ENCODE results near the gene POF1B.
"Not testable (repeated sequence)": the region's sequence is repeated elsewhere in the genome, so short reads cannot be mapped to it uniquely, and the experiment has no call there.

Gene POF1B

GRCh38 chrX:85303544-85303943 lies 75.9 kb downstream of the POF1B start:
- Mint-ChIP-seq H3K9me3 (no peaks in the 10 kb centered on the region), H3K4me1 (no peaks in the 10 kb centered on the region), H3K36me3 (no peaks in the 10 kb centered on the region), H3K27ac (no peak overlapping the region), H3K4me3 (no peak overlapping the region), H3K27me3 (no peaks in the 10 kb centered on the region)

GRCh38 chrX:85288992-85289723 lies 90.3 kb downstream of the POF1B start:
- Mint-ChIP-seq H3K36me3 (no peaks in the 10 kb centered on the region), H3K27ac (no peak overlapping the region), H3K9me3 (peaks cover 5% of the 10 kb centered on the region), H3K4me3 (no peak overlapping the region), H3K4me1 (no peaks in the 10 kb centered on the region), H3K27me3 (no peaks in the 10 kb centered on the region)

- H3K36me3 Mint-ChIP-seq, H3K9me3 Mint-ChIP-seq, H3K27ac Mint-ChIP-seq, H3K27me3 Mint-ChIP-seq, H3K4me3 Mint-ChIP-seq, H3K4me1 Mint-ChIP-seq: not testable (repeated sequence)
Measured at GRCh38 chrX:85285286-85285685, 94.2 kb downstream of the POF1B start.

GRCh38 chrX:85244450-85245211 lies 134.8 kb downstream of the POF1B start:
- no peak overlapping the region for H3K27ac Mint-ChIP-seq
- no peaks in the 10 kb centered on the region for H3K36me3 Mint-ChIP-seq
- peaks cover 18% of the 10 kb centered on the region for H3K27me3 Mint-ChIP-seq
- H3K4me3 Mint-ChIP-seq: peak overlapping the region; percentile 90
- no peaks in the 10 kb centered on the region for H3K9me3 Mint-ChIP-seq
- H3K4me1 Mint-ChIP-seq: peaks cover 10% of the 10 kb centered on the region

GRCh38 chrX:85243761-85244449 lies 135.6 kb downstream of the POF1B start, which contains the start of the genes SATL1 and ZNF711:
SATL1 (minus strand) TSS chrX:85243779; CDS start chrX:85108968, 134,811 bp downstream.
ZNF711 (plus strand) TSS chrX:85243991; CDS start chrX:85247573, 3,582 bp downstream.
- no peak within 1 kb of the TSS for H3K27ac Mint-ChIP-seq
- H3K4me3 Mint-ChIP-seq: peak within 1 kb of the TSS; percentile 90
- H3K27me3 Mint-ChIP-seq: peaks cover 18% of the 10 kb centered on the region
- no peaks in the 10 kb centered on the region for H3K36me3 Mint-ChIP-seq
- peaks cover 10% of the 10 kb centered on the region for H3K4me1 Mint-ChIP-seq
- H3K9me3 Mint-ChIP-seq: no peaks in the 10 kb centered on the region

GRCh38 chrX:85243155-85243554 lies 136.3 kb downstream of the POF1B start:
- Mint-ChIP-seq H3K27ac (no peak overlapping the region), H3K4me1 (peaks cover 10% of the 10 kb centered on the region), H3K36me3 (no peaks in the 10 kb centered on the region), H3K27me3 (peaks cover 15% of the 10 kb centered on the region), H3K4me3 (peak overlapping the region; percentile 47), H3K9me3 (no peaks in the 10 kb centered on the region)
